Measurements from ENCODE around the gene PGAM1. TPM values are rescaled to one million over a fixed set of nuclear protein-coding genes. Genes with fewer than 3 reads are reported as not detected.

PGAM1 gene
- total and polyA plus RNA-seq, 2 of the 13 experiments (the other 11 are each of a cell fraction or from before 2014, with no cell fraction given) = 354 to 483 TPM

GRCh38 chr10:97445722-97446639 lies 20.0 kb downstream of the PGAM1 start, which contains the start of the genes EXOSC1 and ZDHHC16 (continued):
- TF ChIP-seq ZNF570 (CRISPR knock-in tag; IDR thresholded peaks at IDR 0.05; ENCODE audit: borderline replicate concordance) (no peak), SOX5 (CRISPR knock-in tag; IDR thresholded peaks at IDR 0.05; ENCODE audit: borderline replicate concordance) (no peak; the same call in 1 of the 2 replicates), ZFP91 (CRISPR knock-in tag; IDR thresholded peaks at IDR 0.05; ENCODE audit: borderline replicate concordance) (peak; percentile 87; the same call in 1 of the 2 replicates), HES4 (CRISPR knock-in tag; IDR thresholded peaks at IDR 0.05; ENCODE audit: borderline replicate concordance) (no peak; the same call in 1 of the 2 replicates), DNMT1 (CRISPR knock-in tag; IDR thresholded peaks at IDR 0.05) (no peak), PAF1 (CRISPR knock-in tag; IDR thresholded peaks at IDR 0.05) (no peak), ZBTB7B (CRISPR knock-in tag; IDR thresholded peaks at IDR 0.05) (0 out of 2 replicates have a peak, but pooled peaks have one; percentile 32), ATM (IDR thresholded peaks at IDR 0.05; ENCODE audit: borderline replicate concordance) (no peak), RFX5 (IDR thresholded peaks at IDR 0.05; ENCODE audit: low read depth, low read length) (peak; percentile 5; the same call in 1 of the 2 replicates), SNAPC4 (CRISPR knock-in tag; IDR thresholded peaks at IDR 0.05) (no peak), ZNF776 (CRISPR knock-in tag; IDR thresholded peaks at IDR 0.05) (peak; percentile 68; the same call in 1 of the 2 replicates), BORCS8-MEF2B (CRISPR knock-in tag; IDR thresholded peaks at IDR 0.05) (peak; percentile 62), ZNF746 (CRISPR knock-in tag; IDR thresholded peaks at IDR 0.05) (no peak), MAFK (conservative IDR thresholded peaks at IDR 0.05 in 1 of 2, IDR thresholded peaks at IDR 0.05 in 1 of 2; ENCODE audit: low read length in 2 of 2) (no peak), ZNF333 (CRISPR knock-in tag; IDR thresholded peaks at IDR 0.05; ENCODE audit: borderline replicate concordance) (no peak), MTF2 (CRISPR knock-in tag; IDR thresholded peaks at IDR 0.05; ENCODE audit: borderline replicate concordance) (no peak), MIXL1 (CRISPR knock-in tag; IDR thresholded peaks at IDR 0.05) (0 out of 2 replicates have a peak, but pooled peaks have one; percentile 10), REST (IDR thresholded peaks at IDR 0.05; ENCODE audit: borderline replicate concordance in 1 of 2, low read depth in 1 of 2, low read length in 2 of 2) (peak in 1 of 2 experiments; percentile 53; a peak in 1 of 4 replicates), ZNF230 (CRISPR knock-in tag; IDR thresholded peaks at IDR 0.05) (no peak; the same call in 1 of the 2 replicates)

All from HepG2 (cell line).